COLO829 (cell line): ENCODE data around the gene UNC79.
"Not testable (repeated sequence)": the region's sequence is repeated elsewhere in the genome, so short reads cannot be mapped to it uniquely, and the experiment has no call there.

ENCODE experiments used
- DNase-seq: peaks from one replicate; pipeline ENCODE4 v3.0.0; 2012; ENCODE audit warnings: low spot score

UNC79 gene

DNA sequence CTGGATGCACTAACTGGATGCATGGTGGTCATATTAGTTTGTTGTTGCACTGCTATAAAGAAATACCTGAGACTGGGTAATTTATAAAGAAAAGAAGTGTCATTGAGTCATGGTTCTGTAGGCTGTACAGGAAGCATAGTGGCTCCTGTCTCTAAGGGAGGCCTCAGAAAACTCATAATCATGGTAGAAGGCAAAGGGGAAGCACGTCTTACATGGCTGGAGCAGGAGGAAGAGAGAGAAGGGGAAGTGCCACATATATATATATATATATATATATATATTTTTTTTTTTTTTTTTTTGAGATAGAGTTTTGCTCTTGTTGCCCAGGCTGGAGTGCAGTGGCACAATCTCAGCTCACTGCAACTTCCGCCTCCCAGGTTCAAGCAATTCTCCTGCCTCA lies 62.9 kb downstream of the UNC79 start:
- DNase-seq: not testable (repeated sequence)

DNA sequence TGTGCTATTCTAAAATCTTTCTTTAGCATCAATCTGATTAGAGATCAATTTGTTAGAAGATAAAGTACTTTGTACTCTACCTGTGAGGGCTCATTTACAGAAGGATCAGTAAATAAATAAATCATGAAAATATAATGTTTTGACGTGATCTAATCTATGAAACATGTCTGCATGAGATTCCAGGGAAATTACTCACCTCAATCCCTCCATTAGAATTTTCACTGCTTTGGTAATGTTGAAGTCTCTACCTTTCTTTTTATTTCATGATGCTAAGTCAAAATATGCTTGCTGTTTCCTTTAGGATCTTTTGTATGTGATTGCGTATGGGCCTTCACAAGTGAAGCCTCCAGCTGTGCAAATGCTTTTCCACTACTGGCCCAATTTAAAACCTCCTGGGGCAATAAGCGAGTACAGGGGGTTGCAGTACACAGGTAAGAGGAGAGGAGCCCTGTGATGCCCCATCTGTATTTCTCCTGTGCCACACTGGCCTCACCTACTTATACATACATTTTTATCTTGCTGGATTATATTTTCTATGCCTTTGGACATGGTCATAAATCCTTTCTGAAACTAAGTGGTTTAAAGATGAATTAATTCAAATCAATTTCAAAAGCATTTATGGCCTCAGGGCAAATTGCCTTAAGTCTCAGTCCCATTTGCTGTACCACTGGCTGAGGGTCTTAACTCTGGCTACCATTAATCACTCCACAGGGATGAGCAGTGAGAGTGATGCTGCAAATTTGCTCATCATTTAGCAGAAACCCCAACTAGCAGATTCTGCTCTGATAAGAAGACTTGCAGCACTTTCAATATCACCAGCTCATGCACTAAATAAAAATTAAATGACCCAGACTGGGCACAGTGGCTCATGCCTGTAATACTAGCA lies 66.4 kb downstream of the UNC79 start:
- DNase-seq: no peak

DNA sequence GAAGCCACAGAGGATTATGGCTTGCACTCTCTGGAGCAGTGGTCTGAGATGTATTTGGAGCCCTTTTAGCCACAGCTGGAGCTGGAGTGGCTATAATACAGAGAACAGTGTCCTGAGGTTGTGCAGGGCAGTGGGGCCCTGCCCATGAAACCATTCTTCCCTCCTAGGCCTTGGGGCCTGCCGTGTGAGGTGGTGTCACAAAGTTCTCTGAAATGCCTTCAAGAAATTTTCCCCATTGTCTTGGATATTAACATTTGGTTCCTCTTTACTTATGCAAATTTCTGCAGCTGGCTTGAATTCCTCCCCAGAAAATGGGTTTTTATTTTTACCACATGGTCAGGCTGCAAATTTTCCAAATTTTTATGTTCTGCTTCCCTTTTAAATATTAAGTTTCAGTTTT lies 79.3 kb downstream of the UNC79 start:
- no peak for DNase-seq

DNA sequence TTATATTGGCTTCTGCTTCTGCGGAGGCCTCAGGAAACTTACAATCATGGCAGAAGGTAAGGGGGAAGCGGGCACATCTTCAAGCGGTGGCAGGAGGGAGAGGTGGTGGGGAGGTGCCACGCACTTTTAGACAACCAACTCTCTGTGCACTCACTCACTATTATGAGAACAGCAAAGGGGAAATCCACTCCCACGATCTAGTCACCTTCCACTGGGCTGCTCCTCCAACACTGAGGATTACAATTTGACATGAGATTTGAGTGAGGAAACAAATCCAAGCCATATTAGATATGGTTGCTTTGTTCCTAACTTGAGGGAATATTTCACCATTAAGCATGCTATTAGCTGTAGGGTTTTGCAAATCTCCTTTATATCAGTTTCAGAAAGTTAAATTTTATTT lies 80.3 kb downstream of the UNC79 start:
- no peak for DNase-seq

DNA sequence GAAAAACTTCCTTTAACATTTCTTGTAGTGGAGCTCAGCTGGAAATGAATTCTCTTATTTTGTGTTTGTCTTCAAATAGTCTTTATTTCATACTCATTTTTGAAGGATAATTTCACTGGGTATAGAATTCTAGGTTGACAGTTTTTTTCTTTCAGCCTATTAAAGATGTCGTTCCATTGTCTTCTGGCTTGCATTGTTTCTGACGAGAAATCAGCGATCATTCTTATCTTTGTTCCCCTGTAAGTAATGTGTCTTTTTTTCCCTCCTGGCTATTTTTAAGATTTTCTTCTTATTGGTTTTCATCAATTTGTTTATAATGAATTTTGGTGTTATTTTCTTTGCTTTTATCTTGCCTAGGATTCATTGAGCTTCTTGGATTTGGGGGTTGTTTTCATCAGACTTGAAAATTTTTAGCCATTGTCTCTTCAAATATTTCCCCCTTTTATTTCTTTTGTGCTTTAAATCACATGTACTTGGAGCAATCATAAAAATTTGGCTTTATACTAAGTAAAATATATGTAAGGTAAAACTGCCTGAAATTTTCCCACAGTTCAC lies 89.4 kb downstream of the UNC79 start:
- DNase-seq: no peak

DNA sequence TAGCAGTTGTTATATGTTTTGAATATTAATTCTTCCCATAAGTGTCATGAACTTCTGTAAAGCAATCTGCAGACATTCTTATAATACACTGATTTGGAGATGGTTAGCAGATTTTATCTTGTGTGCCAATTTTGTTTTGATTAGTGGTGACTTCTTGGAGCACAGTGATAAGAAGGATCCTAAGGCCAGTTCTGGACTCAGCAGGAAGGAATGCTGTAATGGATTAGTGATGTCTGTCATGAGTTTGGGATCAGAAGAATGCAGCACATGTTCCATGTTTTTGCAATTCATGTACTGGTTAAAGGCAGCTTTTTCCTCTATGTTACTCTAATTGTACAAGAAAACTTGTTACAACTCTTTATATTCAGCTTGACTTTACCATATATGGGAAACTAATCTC lies 91.5 kb downstream of the UNC79 start:
- no peak for DNase-seq

DNA sequence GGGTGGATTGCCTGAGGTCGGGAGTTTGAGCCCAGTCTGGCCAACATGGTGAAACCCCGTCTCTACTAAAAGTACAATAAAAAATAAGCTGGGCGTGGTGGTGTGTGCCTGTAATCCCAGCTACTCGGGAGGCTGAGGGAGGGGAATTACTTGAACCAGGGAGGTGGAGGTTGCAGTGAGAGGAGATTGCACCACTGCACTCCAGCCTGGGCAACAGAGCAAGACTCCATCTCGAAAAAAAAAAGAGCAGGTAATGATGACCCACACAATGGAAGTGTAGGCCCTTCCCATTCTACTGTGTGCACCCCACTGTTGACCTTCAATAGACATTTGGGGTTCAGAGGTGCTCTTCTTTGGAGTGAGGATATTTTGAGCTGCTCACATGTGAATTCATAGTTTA lies 94.5 kb downstream of the UNC79 start:
- DNase-seq: not testable (repeated sequence)

DNA sequence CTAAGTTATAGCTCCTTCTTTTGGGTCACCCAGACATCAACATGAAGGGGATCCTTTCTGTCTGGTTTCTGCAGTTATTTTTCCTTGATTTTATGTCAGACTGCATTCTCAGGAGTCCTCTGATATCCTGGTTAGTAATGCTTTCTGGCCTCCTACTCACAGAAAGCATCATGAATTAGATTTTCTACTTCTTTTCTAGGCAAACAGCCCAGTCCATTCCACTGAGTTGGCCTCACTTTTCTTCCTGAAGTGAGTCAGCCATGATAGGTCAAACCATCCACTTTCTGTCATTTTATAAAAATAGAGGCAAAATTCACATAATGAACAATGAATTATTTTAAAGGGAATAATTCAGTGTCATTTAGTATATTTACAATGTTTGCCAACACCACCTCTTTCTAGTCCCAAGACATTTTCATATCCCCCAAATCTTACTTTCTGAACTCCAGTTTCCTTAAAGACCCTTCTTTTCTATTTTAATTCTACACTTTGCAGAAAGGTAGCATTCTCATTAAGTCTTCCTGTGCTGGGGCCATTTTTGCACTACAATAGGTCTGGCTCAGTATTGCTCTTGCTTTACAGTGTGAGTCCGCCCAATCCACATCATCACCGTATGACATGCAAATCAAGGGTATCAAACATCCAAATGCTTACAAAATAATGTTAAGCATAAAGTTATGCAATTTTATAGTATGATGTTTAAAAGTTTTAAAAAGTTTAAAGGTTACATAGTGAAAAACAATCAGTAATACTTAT lies 95.1 kb downstream of the UNC79 start:
- no peak for DNase-seq

DNA sequence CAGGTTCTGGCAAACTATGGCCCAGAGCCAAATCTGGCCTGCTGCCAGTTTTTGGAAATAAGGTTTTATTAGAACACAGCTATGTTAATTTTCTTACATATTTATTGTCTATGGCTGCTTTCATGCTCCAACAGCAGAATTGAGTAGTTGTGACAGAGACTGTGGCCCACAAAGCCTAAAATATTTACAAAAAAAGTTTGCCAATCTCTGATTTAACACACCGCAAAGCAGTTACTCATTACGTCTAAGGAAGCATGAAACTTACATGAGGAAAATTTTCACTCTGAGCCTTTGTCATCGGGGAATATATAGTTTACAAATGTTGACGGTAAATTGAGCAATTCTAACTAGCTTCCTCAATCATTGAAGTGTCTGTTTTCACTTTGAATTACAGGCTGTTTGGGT lies 96.5 kb downstream of the UNC79 start:
- DNase-seq: no peak

DNA sequence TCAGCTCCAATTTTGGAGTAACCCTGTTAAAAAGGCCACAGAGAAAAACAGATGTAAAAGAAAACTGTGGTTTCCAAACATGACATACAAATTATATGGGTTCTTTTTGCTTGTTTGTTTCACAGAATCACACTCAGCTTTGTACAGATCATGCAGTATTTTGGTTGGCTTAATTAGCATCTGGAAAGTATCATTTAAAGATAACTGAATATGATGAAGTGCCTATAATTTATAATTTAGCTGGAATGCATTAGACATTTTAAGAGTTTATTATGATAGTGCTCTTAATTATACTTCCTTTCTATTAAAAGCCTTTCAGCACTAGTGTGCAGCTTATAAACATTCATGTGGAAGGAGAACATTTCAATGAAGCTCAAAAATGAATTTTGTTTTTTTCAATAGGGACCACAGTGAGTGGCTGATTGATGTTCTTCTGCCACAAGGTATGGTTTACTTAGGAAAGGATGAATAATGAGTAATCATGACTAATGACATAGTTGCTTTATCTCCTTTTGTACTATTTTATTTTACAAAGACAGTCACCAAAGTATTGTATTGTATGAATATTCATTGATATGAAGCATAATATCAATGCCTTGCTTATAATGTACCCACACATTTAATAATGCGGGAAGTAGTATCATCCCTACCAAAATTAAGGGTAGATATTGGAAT lies 98.3 kb downstream of the UNC79 start:
- no peak for DNase-seq

DNA sequence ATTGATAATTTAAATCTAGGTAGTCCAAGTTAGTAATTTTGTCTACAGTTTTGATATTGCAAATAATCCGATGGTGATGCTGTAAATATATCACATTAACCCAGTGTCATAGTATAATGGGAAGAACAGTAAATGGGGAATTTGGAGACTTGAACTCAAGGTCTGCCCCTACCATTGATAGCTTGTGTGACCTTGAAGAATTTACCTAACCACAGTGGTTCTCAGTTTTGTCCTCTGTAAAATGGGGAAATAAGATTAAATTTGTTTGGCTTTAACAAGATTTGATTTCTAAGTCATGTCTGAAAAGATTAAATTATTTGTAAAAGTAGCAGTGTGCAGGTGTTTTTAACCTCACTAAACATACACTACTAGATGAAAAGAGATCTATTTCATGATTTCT lies 100.9 kb downstream of the UNC79 start:
- DNase-seq: no peak

DNA sequence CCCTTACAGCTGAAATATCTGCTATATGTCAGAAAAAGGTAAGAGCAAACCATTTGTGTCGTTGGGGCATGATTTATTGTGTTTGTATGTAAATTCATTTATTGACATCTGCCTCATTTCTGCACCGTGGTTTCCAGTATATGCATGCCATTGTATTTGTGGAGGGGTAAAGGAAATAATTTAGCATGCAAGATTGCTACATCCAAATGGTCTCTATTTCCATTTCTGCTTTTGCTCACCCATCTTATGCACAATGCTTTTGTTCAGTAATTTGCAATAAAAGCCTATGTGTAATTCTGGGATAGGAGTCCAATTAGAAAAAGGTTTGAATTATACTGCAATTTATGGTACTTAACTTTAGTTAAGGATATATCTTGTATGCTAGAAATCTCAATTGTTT lies 101.8 kb downstream of the UNC79 start:
- no peak for DNase-seq

DNA sequence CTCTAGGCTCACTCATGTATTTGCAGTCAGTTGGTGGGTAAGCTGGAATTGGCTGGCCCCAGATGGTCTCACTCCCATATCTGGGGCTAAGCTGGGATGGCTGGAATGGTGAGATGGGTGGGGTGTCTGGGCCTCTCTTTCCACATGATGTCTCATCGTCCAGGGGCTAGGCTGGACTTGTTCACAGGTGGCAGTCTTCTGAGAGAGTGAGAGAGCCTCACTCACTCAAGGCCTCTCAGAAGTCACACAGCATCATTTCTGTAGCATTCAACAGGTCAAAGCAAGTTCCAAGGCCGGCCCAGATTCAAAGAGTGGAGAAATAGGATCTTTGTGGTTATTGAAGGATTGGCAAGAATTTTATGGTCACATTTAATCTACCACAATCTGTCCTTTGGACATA lies 102.7 kb downstream of the UNC79 start:
- no peak for DNase-seq

DNA sequence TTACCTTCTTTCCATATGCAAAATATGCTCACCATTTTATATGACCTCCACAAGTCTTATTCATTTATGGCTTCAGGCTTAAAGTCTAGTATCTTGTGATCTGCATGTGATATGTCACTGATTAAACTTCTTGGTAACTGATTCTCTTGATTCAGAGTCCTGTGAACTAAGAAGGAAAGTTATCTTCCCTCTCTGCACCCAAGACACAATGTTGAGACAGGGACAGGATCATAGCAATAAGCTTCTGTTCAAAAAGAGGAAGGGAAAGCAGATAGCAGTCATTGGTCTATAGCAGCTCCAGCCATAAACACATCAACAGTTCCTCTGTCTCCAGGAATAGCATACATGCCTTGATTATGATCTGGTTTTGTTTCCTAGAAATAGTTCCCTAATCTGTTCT lies 103.1 kb downstream of the UNC79 start:
- no peak for DNase-seq

DNA sequence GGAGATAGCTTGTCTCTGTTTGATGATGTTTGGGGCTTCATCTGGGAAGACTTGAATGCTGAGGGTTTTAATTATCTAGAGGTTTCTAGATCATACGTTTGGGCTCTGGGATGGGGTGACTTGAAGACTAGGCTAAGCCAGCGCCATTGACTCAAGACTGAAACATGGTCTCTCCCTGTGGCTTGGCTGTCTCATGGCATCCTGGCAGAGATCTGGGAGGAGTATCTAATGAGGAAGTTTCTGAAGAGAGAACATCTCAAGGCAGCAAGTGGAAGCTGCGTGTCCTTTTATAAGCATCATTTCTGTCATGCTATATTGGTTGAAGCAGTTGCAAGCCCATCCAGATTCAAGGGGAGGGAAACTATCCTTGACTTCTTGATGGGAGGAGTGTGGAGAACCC lies 104.8 kb downstream of the UNC79 start:
- no peak for DNase-seq

DNA sequence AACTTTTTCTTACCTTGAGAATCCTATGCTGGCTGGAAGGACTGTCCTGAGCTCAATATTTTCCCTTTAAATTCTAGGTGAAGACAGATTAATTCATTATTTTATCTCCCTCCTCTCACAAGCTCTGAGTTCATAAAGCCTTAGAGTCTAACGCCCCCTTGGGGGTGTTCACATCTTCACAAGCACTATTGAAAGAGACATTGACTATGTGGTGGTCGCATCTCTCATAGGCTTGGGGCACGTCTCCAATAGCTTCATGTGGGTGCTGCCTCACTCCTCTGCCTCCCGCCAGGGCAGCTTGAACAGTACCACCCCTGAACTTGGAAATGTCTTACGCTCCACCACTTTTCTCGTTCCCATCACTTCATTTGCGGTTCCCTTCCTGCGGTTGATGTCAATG lies 106.2 kb downstream of the UNC79 start:
- DNase-seq: no peak

DNA sequence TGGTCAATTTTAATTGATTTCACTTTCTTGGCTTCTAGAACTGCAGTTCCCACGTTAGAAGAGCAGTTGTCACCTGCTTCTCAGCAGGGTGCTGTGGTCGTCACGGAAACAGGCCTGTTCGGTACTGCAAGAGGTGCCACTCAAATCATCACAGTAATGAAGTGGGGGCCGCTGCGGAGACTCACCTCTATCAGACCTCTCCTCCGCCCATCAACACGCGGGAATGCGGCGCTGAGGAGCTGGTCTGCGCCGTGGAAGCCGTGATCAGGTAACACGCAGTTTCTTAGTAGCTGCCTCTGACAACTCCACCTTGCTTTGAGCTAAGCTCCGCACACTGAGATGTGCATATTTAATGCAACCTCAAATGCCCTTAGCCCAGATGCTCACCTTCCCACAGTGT lies 107.2 kb downstream of the UNC79 start:
- DNase-seq: no peak

DNA sequence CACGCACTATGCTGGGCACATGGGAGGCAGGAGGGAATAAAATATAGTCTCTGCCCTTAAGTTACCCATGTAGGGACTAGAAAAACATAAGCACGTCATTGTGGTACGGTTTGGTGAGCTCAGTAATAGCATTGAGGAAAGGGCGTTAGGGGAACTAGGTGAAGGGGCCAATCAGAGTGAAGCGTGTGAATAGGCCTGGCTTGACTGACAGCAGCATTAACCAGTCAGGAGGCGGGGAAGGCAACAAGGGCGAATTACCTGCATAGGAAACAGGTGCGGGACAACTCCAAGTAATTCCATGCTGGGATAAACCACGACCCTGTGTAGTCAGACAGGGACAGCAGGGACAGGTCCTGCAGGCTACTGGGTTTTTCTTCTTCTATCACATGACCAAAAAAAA lies 107.7 kb downstream of the UNC79 start:
- no peak for DNase-seq

DNA sequence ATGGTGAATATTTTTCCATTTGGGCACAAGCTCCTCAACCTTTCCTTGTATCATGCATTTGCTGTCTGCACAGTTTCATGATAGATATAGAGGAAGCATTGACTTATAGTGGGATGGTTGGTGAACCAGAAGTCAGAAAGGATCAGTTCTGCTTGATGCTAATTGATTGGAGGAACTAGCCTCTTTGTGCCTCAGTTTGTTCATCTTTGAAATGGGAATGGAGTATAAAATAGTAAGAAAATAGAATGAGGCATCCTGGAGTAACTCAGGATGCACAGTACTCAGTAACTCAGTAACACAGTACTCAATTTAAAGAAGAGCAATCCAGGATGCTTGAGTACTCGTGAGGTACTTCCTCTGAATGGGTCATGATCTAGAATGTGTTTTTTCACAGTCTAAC lies 109.5 kb downstream of the UNC79 start:
- no peak for DNase-seq

DNA sequence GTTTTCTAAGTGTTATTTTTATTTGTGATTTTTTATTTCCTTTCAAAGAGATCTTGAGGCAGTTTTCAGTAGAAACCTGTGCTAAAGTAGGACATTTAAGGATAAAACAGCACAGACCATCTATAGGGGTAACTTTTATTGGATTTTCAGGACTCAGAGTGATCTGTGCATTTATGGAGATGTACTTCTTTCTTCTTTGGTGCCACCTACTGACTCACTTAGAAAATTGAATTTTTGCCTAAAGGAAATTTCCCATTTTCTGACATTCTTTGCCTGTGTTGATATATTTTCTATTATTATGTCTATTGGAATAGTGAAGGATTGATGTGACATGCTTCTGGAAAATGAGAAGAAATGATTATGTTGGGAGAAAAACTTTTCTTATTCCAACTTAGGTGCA lies 113.0 kb downstream of the UNC79 start:
- peak; percentile 7 for DNase-seq

DNA sequence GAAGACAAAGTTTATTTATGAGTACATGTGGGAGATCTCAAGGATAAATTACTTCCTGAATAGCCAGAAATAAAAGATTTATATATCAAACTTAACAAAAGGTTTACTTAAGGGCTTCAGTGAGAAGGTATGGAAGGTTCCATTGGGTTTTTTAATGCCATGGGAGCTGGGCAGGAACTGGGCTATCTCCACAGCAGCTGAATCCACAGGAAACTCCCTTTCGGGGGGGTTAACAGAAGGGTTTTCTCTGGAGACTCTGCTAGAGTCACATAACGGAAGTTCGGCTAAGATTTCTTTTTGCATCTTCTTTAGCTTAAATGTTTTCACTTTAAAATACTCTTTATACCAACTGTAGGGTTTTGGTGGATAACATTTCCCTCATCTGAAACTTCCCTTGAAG lies 113.5 kb downstream of the UNC79 start:
- no peak for DNase-seq

DNA sequence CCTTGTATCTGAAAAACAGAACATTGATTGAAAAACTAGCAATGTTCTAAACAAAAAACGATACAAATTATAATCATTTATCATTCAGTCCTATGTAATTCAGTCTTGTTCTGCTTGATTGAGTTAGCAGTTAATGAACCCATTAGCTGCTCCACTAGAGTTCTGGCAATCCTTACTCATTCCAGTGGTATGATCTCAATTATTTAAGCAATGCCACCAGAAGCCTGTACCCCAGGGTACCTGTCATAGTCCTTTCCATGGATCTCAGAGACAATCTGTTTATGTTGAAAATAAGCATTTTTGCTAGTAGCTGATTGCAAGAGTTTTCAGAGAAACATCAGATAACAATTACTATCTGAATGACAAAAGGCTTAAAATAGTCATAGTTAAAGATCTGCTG lies 115.9 kb downstream of the UNC79 start:
- DNase-seq: no peak
